Fibroblast of villous mesenchyme (primary cell): ENCODE data around the gene HBM. TPM values are rescaled to one million over a fixed set of nuclear protein-coding genes. Genes with fewer than 3 reads are reported as not detected.

Experiments used
- DNase-seq: peaks from one replicate; pipeline ENCODE4 v3.0.0-alpha.2; 2010; ENCODE audit warnings: low read depth
- H3K4me3 ChIP-seq: 2 replicates; pipeline ENCODE4 v1.5.1; 2011; ENCODE audit warnings: low read depth, mild to moderate bottlenecking, low read length
- CTCF ChIP-seq: IDR thresholded peaks from 2 replicates; pipeline ENCODE4 v1.5.1; 2012; ENCODE audit warnings: low read depth, mild to moderate bottlenecking, low read length; ENCODE audit not compliant: insufficient read depth
- total RNA-seq: library from RNA; depleted of rRNA; stranded (reverse); fragments of >200 nt; gene quantifications from 2 replicates; pipeline ENCODE4 v1.2.3, GENCODE V29; 2012

Gene HBM
- total RNA-seq, 1 donor, result not detected

GRCh38 chr16:133716-134115 is 32.1 kb upstream of the HBM start:
- no peak overlapping the region for H3K4me3 ChIP-seq
- DNase-seq, result no peak
- TF ChIP-seq CTCF, result no peak

GRCh38 chr16:138049-138417 is 27.7 kb upstream of the HBM start:
- DNase-seq, result peak; percentile 14
- peak overlapping the region; percentile 75 for H3K4me3 ChIP-seq
- no peak for TF ChIP-seq CTCF

DNA sequence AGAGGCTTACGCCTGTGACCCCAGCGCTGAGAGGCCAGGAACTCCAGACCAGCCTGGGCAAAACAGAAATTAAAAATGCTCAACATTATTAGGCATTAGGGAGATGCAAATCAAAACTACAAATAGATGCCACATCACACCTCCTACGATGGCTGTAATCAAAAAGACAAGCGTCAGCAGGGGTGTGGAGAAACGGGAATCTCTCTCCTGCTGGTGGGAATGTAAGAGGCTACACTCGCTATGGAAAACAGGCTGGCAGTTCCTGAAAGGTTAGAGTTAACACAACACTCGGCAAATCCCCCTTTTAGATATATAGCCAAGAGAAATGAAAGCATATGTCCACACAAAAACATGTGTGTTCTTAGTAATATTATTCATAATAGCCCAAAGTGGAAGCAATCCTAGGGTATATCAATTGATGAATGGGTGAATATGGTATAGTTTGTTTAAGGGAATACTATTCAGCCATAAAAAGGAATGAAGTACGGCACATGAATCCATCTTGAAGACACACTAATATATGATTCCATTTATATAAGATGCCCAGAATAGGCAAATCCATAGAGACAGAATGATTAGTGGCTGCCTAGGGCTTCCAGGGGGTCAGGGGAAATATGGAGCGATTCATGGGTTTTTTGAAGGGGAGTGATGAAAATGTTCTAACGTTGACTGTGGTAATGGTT is 25.5 kb upstream of the HBM start:
- TF ChIP-seq CTCF, result peak; percentile 4
- DNase-seq, result no peak
- no peak overlapping the region for H3K4me3 ChIP-seq

DNA sequence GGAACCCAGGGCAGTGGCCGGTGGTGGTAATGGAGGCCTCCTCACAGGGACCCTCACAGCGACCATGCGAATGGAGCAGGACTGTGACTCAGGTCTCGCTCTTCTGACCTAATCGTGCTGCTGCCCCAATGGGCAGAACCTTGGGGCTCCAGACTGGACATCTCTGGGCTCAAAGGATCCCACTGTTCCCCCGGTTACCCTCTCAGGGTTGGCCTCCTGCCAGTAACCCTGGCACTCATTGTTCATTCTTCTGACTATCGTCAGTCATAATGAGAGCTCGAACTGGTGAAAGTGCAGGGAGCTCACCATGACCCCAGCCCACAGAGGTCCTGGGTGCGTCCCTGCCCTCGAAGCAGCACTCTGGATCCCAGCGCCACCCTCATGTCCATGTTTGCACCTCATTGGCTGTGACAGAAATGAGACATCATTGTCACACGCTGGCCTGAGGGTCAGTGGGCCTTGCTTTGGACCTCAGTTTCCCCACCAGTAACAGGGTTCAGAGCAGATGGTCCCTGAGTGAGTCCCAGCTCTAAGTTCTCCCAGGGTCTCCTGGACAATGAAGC is 23.3 kb upstream of the HBM start:
- no peak for TF ChIP-seq CTCF
- H3K4me3 ChIP-seq, result no peak overlapping the region
- DNase-seq, result no peak

GRCh38 chr16:143047-143446 is 22.7 kb upstream of the HBM start:
- TF ChIP-seq CTCF, result no peak
- H3K4me3 ChIP-seq, result no peak overlapping the region
- DNase-seq, result no peak

DNA sequence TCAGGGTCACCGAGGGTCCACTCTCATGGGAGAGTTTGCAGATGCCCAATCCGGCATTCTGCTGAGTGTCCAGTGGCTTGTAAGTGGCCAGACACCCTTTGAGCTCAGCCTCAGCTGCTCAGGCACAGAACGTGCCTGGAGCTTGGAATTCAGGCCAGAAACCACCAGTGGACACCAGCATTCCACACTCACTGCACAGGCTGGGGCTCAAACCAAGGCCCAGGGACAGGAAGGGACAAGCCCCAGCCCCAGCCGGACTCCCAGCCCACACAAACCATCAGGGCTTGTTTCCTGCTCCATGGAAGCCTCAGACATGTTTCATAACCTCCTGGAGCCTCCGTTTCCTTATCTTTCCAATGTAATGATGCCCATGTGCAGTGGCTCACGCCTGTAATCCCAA is 22.3 kb upstream of the HBM start:
- no peak overlapping the region for H3K4me3 ChIP-seq
- TF ChIP-seq CTCF, result no peak
- peak; percentile 25 for DNase-seq
